Superior temporal gyrus (tissue), 1 donor: ENCODE measurements around the gene PRSS50.

Experiments
- DNase-seq: peaks from one replicate; pipeline ENCODE4 v3.0.0-alpha.2; 2016; ENCODE audit errors: extremely low spot score

Gene PRSS50

GRCh38 chr3:46670000-46670890 lies 47.4 kb downstream of the PRSS50 start:
- DNase-seq = no peak

DNA sequence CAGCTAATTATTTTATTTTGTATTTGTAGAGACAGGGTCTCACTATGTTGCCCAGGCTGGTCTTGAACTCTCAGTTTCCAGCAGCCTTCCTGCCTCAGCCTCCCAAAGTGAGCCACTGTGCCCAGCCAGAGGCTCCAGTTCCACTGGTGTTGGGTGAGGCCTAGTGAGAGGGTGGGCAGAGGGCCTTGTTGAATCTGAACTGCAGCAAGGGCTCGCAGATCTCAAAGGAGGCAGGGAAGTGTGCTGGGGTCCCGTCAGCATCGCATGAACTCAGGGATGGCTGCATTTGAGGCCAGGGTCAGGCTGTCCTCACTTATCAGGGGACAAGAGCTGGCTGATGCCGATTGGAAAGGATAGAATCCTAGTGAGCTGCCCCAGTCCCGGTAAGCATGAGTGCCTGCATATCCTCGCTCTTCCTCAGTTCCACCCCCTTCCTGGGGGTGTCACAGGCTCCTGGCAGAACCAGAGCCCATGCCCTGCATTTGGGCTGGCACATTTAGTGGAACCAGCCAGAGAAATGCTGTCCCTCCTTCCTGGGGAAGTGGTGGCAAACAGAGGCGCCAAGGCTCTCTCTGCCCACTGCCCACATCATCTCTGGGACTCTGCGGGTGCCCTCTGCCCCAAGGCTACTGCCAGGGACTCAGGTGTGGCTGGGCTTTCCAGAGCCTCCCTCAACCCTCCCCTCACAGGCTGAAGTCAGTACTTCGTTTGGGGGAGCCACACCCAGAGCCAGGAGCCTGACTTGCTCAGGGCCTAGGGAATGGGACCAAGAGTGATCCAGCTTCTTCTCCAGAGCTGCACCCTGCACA lies 48.3 kb downstream of the PRSS50 start:
- no peak for DNase-seq

- no peak for DNase-seq
Measured at GRCh38 chr3:46668591-46668990, 49.1 kb downstream of the PRSS50 start.

DNA sequence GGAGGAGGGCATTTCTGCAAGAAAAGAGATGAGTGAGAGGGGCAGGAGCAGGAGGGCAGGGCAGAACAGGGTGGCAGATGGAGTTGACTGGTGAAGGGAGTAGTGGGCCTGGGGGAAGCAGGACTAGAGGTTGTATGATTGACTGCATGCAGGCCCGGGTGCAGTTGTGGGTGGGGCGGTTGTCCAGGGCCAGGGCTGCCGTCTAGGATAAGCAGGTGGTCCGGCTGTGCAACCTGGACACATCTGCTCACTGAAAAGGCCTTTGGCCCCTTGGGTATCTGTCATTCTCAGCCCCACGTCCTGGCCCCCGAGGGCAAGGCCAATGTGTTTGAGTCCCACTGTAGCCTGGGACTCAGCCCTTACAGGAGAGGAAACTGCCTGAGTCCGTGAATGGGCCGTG lies 49.6 kb downstream of the PRSS50 start:
- DNase-seq = no peak

DNA sequence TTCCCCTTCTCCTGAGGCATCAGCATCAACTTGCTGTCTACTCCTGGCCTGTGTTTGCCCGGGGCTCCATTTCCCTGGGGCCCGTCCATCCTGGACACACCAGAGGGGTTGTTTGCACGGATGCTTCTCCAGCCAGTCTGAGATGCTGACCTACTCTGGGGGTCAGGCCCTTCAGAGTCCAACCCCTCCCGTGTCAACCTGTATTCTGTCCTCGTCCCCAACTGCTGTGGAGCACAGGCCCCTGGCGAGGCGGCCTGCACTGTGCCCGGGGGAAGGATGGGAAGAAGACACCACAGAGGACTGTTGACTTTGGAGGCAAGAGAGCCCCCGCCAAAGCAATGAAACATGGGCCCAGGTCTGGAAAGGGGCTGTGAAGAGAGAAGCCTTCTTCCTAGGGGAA lies 50.0 kb downstream of the PRSS50 start:
- no peak for DNase-seq

- no peak for DNase-seq
Measured at GRCh38 chr3:46667061-46667621, 50.5 kb downstream of the PRSS50 start.

- no peak for DNase-seq
Measured at GRCh38 chr3:46666453-46666845, 51.2 kb downstream of the PRSS50 start.

- no peak for DNase-seq
Measured at GRCh38 chr3:46665763-46666452, 51.8 kb downstream of the PRSS50 start.

DNA sequence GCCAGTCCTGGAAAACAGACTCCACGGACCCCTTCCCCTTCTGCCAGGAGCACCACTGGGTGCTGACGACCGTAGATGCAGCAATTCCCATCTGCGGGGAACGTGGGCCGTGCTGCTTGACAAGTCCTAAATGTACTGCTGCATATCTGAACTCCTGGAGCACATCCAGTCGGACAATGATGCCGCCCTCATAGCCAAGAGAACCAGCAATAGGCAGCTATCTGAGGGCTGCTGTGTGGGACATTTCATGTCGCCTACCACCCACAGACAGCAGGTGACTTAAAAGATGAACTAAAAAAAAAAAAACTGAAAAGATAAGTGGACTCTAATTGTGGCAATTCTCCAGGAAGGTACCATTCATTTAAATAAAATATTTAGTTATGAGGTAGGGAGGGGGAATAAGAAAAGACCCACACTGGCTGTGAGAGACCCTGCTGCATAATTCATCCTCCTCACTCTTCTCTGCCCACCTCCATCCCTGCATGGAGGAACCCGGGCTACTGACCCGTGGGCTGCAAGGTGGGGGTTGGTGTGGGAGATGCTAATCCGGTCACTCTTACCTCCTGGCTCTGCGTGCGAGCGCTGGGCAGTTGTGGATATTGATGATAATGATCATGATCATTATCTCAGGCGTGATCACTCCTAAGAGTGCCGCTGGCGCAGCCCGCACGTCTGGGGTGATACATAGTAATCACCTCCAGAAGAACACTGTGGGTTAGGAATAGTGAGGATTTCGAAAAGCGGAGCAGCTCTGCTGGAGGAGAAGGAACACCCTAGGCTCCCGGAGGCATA lies 52.5 kb downstream of the PRSS50 start:
- DNase-seq = peak; percentile 30

DNA sequence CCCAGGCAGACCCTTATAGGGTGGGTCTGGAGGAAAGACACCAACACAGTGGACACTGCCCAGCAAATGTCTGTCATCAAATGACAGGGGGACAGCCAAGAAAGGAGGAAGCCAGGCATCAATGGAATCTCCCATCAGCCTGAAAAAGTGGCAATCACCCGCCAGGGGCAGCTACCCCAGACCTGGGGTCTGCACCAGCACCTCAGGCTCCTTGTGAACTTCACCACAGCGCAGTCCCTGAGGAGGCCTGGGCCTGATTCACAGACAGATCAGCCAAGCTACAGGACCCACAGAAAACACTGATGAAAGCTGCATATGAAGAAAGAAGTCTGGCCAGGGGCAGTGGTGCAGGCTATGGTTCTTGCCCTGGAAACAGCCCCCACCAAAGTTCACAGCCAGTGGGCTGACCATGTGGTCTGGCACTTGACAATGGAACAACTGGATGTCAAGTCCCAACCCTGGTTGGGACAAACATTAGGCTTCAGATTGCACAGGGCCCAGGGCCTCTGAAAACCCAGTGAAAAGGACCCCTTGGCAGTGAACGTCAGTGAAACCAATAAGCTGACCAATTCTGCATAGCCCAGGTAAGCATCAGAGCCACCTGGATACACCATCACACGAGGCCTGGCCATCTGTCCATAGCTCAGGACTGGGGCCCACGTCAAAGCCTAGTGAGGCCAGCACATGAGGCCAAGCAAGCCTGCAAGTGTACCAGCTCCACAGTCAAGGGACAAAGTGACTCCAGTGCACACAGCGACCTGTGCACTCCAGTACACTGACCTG lies 53.3 kb downstream of the PRSS50 start:
- DNase-seq = no peak

- DNase-seq = no peak
Measured at GRCh38 chr3:46663591-46664135, 54.0 kb downstream of the PRSS50 start.

GRCh38 chr3:46662771-46663551 lies 54.7 kb downstream of the PRSS50 start:
- peak; percentile 82 for DNase-seq
